Heart right ventricle (tissue), 16 donors: Measurements from ENCODE around the gene HS1BP3. TPM values are rescaled to one million over a fixed set of nuclear protein-coding genes. Genes with fewer than 3 reads are reported as not detected.

Experiments
- ATAC-seq, 8 donors: fragments of 200-7000 bp; cut with Tn5 transposase; one replicate each; pipeline ENCODE4 v1.9.1; 2020; ENCODE audit warnings: mild to moderate bottlenecking in 8 of 8, moderate library complexity in 8 of 8, moderate number of reproducible peaks in 1 of 8
- DNase-seq, 2 donors: peaks; one replicate each; pipeline ENCODE4 v3.0.0-alpha.2; 2020
- H3K27ac ChIP-seq, 10 donors: fragments of 200-600 bp; sonication (generic) in 2 of 10; one replicate each; pipeline versions ENCODE4 v1.5.0 to v1.8.0; 2020 to 2022; ENCODE audit warnings: mild to moderate bottlenecking in 3 of 10
- H3K27me3 ChIP-seq, 7 donors: fragments of 200-600 bp; one replicate each; pipeline ENCODE4 v1.8.0; 2021 to 2022; ENCODE audit warnings: mild to moderate bottlenecking in 2 of 7
- H3K36me3 ChIP-seq, 9 donors: fragments of 200-600 bp; sonication (generic) in 1 of 9; one replicate each; pipeline versions ENCODE4 v1.5.0 to v1.8.0; 2020 to 2022; ENCODE audit warnings: mild to moderate bottlenecking in 2 of 9
- H3K4me1 ChIP-seq, 9 donors: fragments of 200-600 bp; sonication (generic) in 1 of 9; one replicate each; pipeline versions ENCODE4 v1.5.0 to v1.8.0; 2020 to 2022; ENCODE audit warnings: mild to moderate bottlenecking in 4 of 9
- H3K4me3 ChIP-seq, 10 donors: fragments of 200-600 bp; sonication (generic) in 2 of 10; one replicate each; pipeline versions ENCODE4 v1.5.0 to v1.8.0; 2020 to 2022; ENCODE audit warnings: mild to moderate bottlenecking in 7 of 10, moderate library complexity in 2 of 10
- H3K9me3 ChIP-seq, 11 donors: fragments of 200-600 bp in 10 of 11; sonication (generic) in 2 of 11; one replicate each; pipeline versions ENCODE4 v1.5.0 to v1.8.0; 2013 to 2022; ENCODE audit warnings: mild to moderate bottlenecking in 2 of 11, control low read depth in 1 of 11, moderate library complexity in 1 of 11
- WGBS, 2 donors: extraction: QIAGEN DNeasy Blood & Tissue Kit; methylation state at CpG; one replicate each; pipeline ENCODE4 v1.1.7; 2013; ENCODE audit warnings: inconsistent platforms in 1 of 2; 5-methylcytosine and 5-hydroxymethylcytosine counted together
- intact Hi-C, 10 donors: fragments of 100-400 bp; cut with DNase I; formaldehyde crosslinking; loops; one replicate each; pipeline versions ENCODE4 v1.11.1 to v1.14.2; 2022
- polyA plus RNA-seq, 2 donors: library from polyadenylated mRNA; stranded (reverse); fragments of 200-250 nt; gene quantifications; one replicate each; pipeline ENCODE4 v1.2.3, GENCODE V29; 2013
- total RNA-seq, 10 donors: library from RNA; stranded (reverse); fragmentation: NEBNext Ultra II Directional in 3 of 10; extraction: Animal tissue kit (Norgen Biotek cat#: 25700) in 3 of 10; gene quantifications; one replicate each; pipeline versions ENCODE4 v1.2.1 to v1.2.4, GENCODE V29; 2021 to 2023
- TF ChIP-seq, protein P1 (sequence below), 9 donors: fragments of 200-600 bp; sonication (generic) in 2 of 9; IDR thresholded peaks; one replicate each; pipeline versions ENCODE4 v1.5.0 to v1.8.0; 2021 to 2022; ENCODE audit warnings: antibody characterized with exemption in 9 of 9, mild to moderate bottlenecking in 5 of 9, moderate library complexity in 1 of 9
- donor health status: Arrhythmogenic right ventricular cardiomyopathy.
- donor health status: ischemic (EF 13 %, LVEDD 7.1; RV severe dilation, severe dysfunction).
- donor health status: healthy with polysubstance abuse.
- donor health status: DM: no; HTN: yes; CAD: no.
- donor health status: DM: no; HTN: no; CAD: no.
- donor health status: ischemic (EF 25% LVEDD 6.9; RV normal size, moderate dysfunction).
- donor health status: ischemic (EF 25% LVEDD 5.7; RV mildly dilated, moderate dysfunction).
- donor health status: healthy.
- donor health status: DM: yes; HTN: yes; CAD: no.
- donor health status: Ischemic cardiomyopathy.
- donor health status: ischemic (EF 35%, LVEDD 5.7; RV mildly dilated, moderate dysfunction).
- donor health status: nonischemic (EF 11% LVEDD 7.7; RV severe dilation, severe dysfunction).
- donor health status: DM: yes; HTN: yes; CAD: no.
- donor health status: PGD.
- donor health status: ischemic (EF 29% LVEDD 5.4; RV normal size, mild dysfunction).
- donor health status: nonischemic (EF 23%, LVEDD 6.1; RV moderate dilation, normal function).

Gene HS1BP3
- total and polyA plus RNA-seq, 12 donors, result 11.3 to 26.3 (median 16.5) TPM

DNA sequence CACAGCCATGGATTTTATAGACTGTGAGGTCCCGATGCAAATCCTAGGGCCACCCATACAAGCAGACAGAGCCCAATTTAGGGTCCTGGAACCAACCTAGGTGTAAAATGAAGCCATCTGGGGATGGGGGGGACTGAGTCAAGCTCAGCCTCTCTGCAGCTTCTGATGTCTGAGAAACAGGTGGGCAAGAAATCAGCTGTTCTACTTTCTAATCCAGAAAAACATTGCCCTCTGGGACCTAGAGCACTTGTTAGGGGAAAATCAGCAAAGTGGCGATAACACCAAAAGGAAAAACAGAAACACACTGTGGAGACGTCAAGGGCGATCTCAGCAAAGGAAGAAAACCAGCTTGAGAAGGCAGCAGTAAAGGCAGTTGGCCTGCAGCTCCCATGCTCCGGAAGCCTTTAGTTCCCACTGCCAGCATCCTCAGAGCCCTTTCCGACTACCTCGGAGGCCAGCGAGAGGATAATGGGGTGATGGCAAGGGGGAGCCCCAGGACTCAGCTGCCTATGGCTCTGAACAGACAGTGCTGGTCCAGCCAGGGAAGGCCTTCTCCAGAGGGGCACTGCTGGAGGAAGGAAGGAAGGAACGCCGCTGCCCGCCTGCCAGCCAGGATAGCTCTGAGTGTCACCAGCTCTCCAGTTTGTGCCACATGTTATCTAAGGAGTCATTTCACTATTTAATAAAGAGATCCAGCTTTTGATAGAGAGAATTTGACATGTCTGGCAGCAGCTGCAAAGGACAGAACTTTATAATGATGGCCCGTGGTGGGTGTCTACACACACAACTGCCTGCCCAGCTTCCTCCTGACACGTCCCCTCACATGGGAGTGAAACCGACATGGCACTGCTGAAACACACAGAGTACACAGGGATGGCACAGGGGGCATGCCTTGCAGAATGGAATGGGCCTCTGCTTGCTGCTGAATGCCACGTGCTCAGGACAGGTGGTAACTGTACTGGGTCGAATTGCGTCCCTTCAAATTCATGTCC is 37.7 kb downstream of the HS1BP3 start:
- Histone ChIP-seq H3K36me3 (no peaks in the 10 kb centered on the region), H3K4me3 (no peak overlapping the region), H3K27ac (peak overlapping the region; percentile 1 to 98 (median 94)), H3K9me3 (no peaks in the 10 kb centered on the region), H3K4me1 (peaks cover 63 to 99% (median 95%) of the 10 kb centered on the region in 9 donors), H3K27me3 (no peaks in the 10 kb centered on the region)
- no peak for ATAC-seq
- 60 to 67% methylated on average over 17 of the region's 17 CpGs for WGBS, 2 donors
- peak in 1 of 2 donors; percentile 24 for DNase-seq
- TF ChIP-seq, protein P1, sequence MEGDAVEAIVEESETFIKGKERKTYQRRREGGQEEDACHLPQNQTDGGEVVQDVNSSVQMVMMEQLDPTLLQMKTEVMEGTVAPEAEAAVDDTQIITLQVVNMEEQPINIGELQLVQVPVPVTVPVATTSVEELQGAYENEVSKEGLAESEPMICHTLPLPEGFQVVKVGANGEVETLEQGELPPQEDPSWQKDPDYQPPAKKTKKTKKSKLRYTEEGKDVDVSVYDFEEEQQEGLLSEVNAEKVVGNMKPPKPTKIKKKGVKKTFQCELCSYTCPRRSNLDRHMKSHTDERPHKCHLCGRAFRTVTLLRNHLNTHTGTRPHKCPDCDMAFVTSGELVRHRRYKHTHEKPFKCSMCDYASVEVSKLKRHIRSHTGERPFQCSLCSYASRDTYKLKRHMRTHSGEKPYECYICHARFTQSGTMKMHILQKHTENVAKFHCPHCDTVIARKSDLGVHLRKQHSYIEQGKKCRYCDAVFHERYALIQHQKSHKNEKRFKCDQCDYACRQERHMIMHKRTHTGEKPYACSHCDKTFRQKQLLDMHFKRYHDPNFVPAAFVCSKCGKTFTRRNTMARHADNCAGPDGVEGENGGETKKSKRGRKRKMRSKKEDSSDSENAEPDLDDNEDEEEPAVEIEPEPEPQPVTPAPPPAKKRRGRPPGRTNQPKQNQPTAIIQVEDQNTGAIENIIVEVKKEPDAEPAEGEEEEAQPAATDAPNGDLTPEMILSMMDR (IDR thresholded peaks at IDR 0.05), result no peak
- intact Hi-C loops, result loop anchor here in 2 of 10 donors (5.0 kb wide), 2 partner anchors 36 to 81 kb away; no protein-coding TSS in a partner anchor

DNA sequence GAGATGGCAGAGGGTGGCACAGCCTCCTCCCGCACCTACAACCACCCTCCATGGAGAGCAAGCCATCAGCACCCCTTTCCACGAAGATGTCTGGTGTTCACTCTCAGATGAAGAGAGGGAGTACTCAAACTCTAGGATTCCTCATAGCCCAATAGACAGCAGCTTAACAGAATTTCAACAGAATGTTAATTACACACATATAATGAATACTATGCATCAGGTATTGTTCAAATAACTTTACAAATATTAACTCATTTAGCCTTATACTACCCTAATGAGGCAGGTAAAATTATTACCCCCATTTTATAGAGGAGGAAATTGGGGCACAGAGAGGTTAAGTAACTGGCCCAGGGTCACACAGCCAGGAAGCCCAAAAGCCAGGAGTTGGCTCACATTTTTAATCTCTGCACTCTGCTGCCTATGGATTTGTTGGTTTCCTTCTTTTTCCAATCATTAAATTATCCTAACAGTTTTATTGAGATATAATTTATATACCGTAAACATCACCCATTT is 39.0 kb downstream of the HS1BP3 start:
- H3K27ac ChIP-seq, result peak overlapping the region; percentile 63 to 98 (median 89)
- H3K4me3 ChIP-seq, result no peak overlapping the region
- no peaks in the 10 kb centered on the region for H3K36me3 ChIP-seq
- ATAC-seq, result no peak
- intact Hi-C loops, result loop anchor here in 2 of 10 donors (5.0 kb wide), 2 partner anchors 35 to 80 kb away; no protein-coding TSS in a partner anchor
- TF ChIP-seq, protein P1 (IDR thresholded peaks at IDR 0.05), result no peak
- H3K27me3 ChIP-seq, result no peaks in the 10 kb centered on the region
- no peak for DNase-seq
- H3K4me1 ChIP-seq, result peaks cover 52 to 86% (median 82%) of the 10 kb centered on the region in 9 donors
- peaks cover 0 to 5% (median 0%) of the 10 kb centered on the region in 11 donors for H3K9me3 ChIP-seq
- WGBS, 2 donors, result 90 to 94% methylated on average over 3 of the region's 3 CpGs

DNA sequence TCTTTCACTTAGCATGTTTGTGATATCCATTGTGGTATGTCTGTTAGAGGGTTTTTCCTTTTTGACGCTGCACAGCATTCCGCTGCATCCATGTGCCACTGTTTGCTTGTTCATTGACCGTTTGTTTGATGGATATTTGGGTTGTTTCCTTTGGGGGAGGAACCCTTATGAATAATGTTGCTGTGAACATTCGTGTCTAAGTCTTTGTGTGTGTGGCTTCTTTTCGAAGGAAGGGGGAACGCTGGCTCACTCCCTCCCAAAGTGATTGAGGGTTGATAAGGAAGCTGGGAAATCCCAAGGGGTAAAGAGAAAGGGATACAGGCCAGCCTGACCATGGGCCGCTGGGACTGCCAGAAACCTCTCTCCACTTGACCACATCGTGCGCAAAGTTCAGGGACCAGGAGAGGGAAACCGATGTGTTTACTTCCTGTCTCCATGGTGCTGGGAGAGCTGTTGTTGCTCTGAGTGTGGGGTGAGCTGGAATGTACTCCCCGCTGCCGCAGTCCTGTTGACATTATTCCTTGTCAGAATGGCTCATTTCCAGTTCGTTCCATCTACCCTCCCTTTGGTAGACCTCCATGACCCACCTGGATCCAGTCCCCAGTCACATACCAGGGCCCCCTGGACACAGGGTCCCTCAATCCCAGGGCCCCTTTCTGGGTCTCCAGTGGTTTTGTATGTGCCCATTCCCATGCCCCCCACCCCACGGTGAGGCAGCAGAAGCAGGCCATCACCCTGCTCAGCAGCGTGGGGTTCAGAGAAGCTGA is 39.6 kb downstream of the HS1BP3 start:
- intact Hi-C loops, result loop anchor here in 2 of 10 donors (5.0 kb wide), 2 partner anchors 34 to 79 kb away; no protein-coding TSS in a partner anchor
- Histone ChIP-seq H3K27me3 (no peaks in the 10 kb centered on the region), H3K4me3 (no peak overlapping the region), H3K9me3 (peaks cover 0 to 5% (median 0%) of the 10 kb centered on the region in 11 donors), H3K36me3 (no peaks in the 10 kb centered on the region), H3K4me1 (peaks cover 45 to 80% (median 76%) of the 10 kb centered on the region in 9 donors), H3K27ac (peak overlapping the region; percentile 63 to 98 (median 89))
- WGBS, 2 donors, result 18 to 20% methylated on average over 15 of the region's 15 CpGs
- DNase-seq (peak; percentile 74 to 94), ATAC-seq (peak; percentile 84 to 94 (median 90))
- TF ChIP-seq, protein P1 (IDR thresholded peaks at IDR 0.05), result no peak

DNA sequence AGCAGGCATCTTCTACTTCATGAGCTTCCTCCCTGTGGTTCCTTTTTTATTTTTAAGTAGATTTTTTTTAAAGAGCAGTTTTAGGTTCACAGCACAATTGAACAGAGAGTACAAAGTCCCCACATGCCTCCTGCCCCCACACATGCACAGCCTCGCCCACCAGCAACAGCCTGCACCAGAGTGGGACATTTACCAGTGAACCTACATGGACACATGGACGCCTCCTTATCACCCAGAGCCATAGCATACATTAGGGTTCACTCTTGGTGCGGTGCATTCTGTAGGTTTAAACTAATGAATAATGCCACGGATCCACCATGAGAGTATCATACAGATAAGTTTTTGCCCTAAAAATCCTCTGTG is 40.9 kb downstream of the HS1BP3 start:
- H3K36me3 ChIP-seq, result no peaks in the 10 kb centered on the region
- peak overlapping the region in 8 of 10 donors; percentile 40 to 98 (median 67) for H3K27ac ChIP-seq
- TF ChIP-seq, protein P1 (IDR thresholded peaks at IDR 0.05), result no peak
- DNase-seq (no peak), ATAC-seq (no peak)
- H3K4me3 ChIP-seq, result no peak overlapping the region
- peaks cover 35 to 78% (median 69%) of the 10 kb centered on the region in 9 donors for H3K4me1 ChIP-seq
- H3K9me3 ChIP-seq, result peaks cover 0 to 5% (median 0%) of the 10 kb centered on the region in 11 donors
- H3K27me3 ChIP-seq, result no peaks in the 10 kb centered on the region
- intact Hi-C loops, result loop anchor here in 2 of 10 donors (5.0 kb wide), 2 partner anchors 33 to 78 kb away; no protein-coding TSS in a partner anchor
- 74% methylated on average over 4 of the region's 4 CpGs for WGBS, 2 donors
